ENCODE data around the gene CABP7. TPM values are rescaled to one million over a fixed set of nuclear protein-coding genes. Genes with fewer than 3 reads are reported as not detected.

CABP7 gene
- total RNA-seq, 8 experiments from 2014 or later, result 0.13 to 3.4 (median 1.0) TPM

DNA sequence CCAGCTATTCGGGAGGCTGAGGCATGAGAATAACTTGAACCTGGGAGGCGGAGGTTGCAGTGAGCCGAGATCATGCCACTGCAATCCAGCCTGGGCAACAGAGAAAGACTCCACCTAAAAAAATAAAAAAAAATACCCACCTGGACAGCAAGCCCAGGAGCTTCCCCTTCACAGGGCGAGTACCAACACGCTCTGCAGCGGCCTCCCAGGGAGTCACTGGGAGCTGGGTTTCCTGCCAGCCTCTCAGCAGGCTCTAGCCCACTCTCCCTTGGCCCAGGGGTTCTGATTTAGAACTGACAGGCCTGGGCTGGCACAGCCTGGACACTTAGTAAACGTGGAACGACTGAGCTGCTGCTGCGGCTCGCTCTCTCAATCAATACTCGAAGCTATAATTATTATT lies 2.0 kb upstream of the CABP7 start:
- ATAC-seq (replicated peaks in 6 of 8), result no peak
- Histone ChIP-seq H3K27ac (no peak overlapping the region), H3K4me1 (replicated peaks in 1 of 2) (peaks cover 52 to 72% of the 10 kb centered on the region in 2 donors), H3K4me3 (no peak overlapping the region)
- 70 to 100% (median 87%) methylated on average over 2 to 4 of the region's 11 CpGs; no CpG with 5 or more reads in 4 of the 10 experiments for WGBS, 10 experiments
- in situ Hi-C loops (cut with MboI; ENCODE audit: low pct_unique_long_range_greater_than_20kb in 2 of 9, low sequenced_read_pairs in 9 of 9, unreplicated experiment in 9 of 9), result no loop called here

- peaks cover 37 to 58% of the 10 kb centered on the region in 2 donors for H3K4me1 ChIP-seq (replicated peaks in 1 of 2)
- in situ Hi-C loops (cut with MboI; ENCODE audit: low pct_unique_long_range_greater_than_20kb in 2 of 9, low sequenced_read_pairs in 9 of 9, unreplicated experiment in 9 of 9), result no loop called here
- WGBS, 10 experiments, result 22 to 60% (median 38%) methylated on average over 2 to 4 of the region's 24 CpGs; no CpG with 5 or more reads in 6 of the 10 experiments
- no peak for ATAC-seq (replicated peaks in 6 of 8)
- H3K27ac ChIP-seq, result no peak overlapping the region
- H3K4me3 ChIP-seq, result peak overlapping the region in 3 of 5 donors; percentile 32 to 40 (median 35)
Observed at GRCh38 chr22:29718949-29719898, 579 bp upstream of the CABP7 start.

GRCh38 chr22:29720811-29721323 lies 1.1 kb downstream of the CABP7 start:
- in situ Hi-C loops (cut with MboI; ENCODE audit: low pct_unique_long_range_greater_than_20kb in 2 of 9, low sequenced_read_pairs in 9 of 9, unreplicated experiment in 9 of 9), result no loop called here
- Histone ChIP-seq H3K4me1 (replicated peaks in 1 of 2) (peaks cover 30 to 51% of the 10 kb centered on the region in 2 donors), H3K27ac (no peak overlapping the region), H3K4me3 (peak overlapping the region; percentile 23 to 40 (median 32))
- 0% methylated on average over 2 of the region's 53 CpGs; no CpG with 5 or more reads in 9 of the 10 experiments for WGBS, 10 experiments
- ATAC-seq (replicated peaks in 6 of 8), result peak in 2 of 8 experiments; percentile 2 to 5

GRCh38 chr22:29722151-29722550 lies 2.3 kb downstream of the CABP7 start:
- no CpG with 5 or more reads among the region's 7 CpGs for WGBS, 10 experiments
- in situ Hi-C loops (cut with MboI; ENCODE audit: low pct_unique_long_range_greater_than_20kb in 2 of 9, low sequenced_read_pairs in 9 of 9, unreplicated experiment in 9 of 9), result no loop called here
- no peak for ATAC-seq (replicated peaks in 6 of 8)
- peaks cover 36 to 43% of the 10 kb centered on the region in 2 donors for H3K4me1 ChIP-seq (replicated peaks in 1 of 2)
- H3K4me3 ChIP-seq, result no peak overlapping the region
- H3K27ac ChIP-seq, result no peak overlapping the region

DNA sequence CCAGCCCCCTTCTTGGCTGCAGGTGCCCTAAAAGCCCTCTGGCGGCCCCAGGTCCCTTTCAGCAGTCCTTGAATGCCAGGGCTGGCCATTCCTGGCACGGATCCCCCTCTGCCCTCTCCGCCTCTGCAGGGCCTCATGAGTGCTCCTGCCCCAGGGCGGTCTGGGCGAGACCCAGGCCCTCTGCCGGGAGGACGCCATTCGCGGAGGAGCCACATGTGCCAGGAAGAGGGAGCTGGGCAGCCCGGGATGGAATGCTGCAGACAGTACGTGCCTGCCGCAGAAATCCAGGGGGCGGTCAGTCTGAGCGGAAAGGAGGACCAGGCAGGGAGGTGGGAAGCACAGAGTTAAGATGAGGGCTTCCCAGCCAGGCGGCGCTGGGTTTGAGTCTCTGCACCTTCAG lies 2.8 kb downstream of the CABP7 start:
- in situ Hi-C loops (cut with MboI; ENCODE audit: low pct_unique_long_range_greater_than_20kb in 2 of 9, low sequenced_read_pairs in 9 of 9, unreplicated experiment in 9 of 9), result no loop called here
- Histone ChIP-seq H3K4me1 (replicated peaks in 1 of 2) (peaks cover 36 to 39% of the 10 kb centered on the region in 2 donors), H3K4me3 (no peak overlapping the region), H3K27ac (no peak overlapping the region)
- ATAC-seq (replicated peaks in 6 of 8), result no peak
- WGBS, 10 experiments, result 40 to 67% (median 61%) methylated on average over 1 to 7 of the region's 16 CpGs; no CpG with 5 or more reads in 7 of the 10 experiments

DNA sequence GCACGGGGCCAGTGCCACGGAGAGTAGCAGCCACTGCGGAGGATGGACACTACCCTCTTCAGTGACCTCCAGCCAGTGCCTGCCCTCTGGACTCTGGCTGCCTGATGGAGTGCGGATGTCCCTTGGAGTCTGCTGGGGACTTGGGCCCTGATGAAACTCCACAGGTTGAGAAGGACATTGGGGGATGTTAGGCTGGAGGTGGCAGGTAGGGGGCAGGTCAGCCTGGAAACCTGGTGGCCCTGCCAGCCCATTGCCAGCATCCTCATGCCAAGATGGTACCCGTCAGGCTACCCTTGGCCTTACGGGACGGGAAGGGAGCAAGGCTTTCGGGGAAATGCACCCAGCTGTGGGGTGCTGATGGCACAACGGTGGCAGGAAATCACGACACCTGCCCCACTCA lies 4.0 kb downstream of the CABP7 start:
- no peak for ATAC-seq (replicated peaks in 6 of 8)
- no peak overlapping the region for H3K4me3 ChIP-seq
- 40 to 93% (median 80%) methylated on average over 1 to 3 of the region's 10 CpGs; no CpG with 5 or more reads in 7 of the 10 experiments for WGBS, 10 experiments
- no peak overlapping the region for H3K27ac ChIP-seq
- in situ Hi-C loops (cut with MboI; ENCODE audit: low pct_unique_long_range_greater_than_20kb in 2 of 9, low sequenced_read_pairs in 9 of 9, unreplicated experiment in 9 of 9), result no loop called here
- peaks cover 27 to 28% of the 10 kb centered on the region in 2 donors for H3K4me1 ChIP-seq (replicated peaks in 1 of 2)

GRCh38 chr22:29724843-29725242 lies 5.0 kb downstream of the CABP7 start:
- Histone ChIP-seq H3K27ac (no peak overlapping the region), H3K4me3 (no peak overlapping the region), H3K4me1 (replicated peaks in 1 of 2) (peaks cover 19 to 25% of the 10 kb centered on the region in 2 donors)
- ATAC-seq (replicated peaks in 6 of 8), result no peak
- in situ Hi-C loops (cut with MboI; ENCODE audit: low pct_unique_long_range_greater_than_20kb in 2 of 9, low sequenced_read_pairs in 9 of 9, unreplicated experiment in 9 of 9), result no loop called here
- 0 to 100% (median 35%) methylated on average over 1 to 2 of the region's 8 CpGs; no CpG with 5 or more reads in 6 of the 10 experiments for WGBS, 10 experiments

DNA sequence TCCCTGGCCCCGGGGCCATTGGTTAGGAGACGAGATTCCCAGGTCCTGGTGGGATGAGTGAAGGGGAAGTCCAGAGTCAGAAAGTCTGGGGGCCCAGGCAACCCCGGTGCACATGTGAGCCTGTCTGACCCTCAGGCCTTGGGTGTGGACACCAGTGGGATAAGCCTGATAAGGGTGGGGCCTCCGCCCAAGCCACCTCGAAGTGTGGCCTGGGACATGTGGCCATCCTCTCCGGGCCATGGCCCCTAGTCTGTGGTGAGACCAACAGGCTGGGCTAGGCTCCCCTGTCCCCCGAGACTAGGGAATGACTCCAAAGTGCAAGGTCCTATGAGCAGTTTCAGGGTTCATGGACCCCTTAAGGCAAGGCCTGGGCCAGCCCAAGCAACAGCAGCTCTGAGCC lies 6.3 kb downstream of the CABP7 start:
- Histone ChIP-seq H3K4me3 (no peak overlapping the region), H3K4me1 (replicated peaks in 1 of 2) (peaks cover 11 to 22% of the 10 kb centered on the region in 2 donors), H3K27ac (no peak overlapping the region)
- 74 to 100% (median 80%) methylated on average over 1 to 2 of the region's 7 CpGs; no CpG with 5 or more reads in 7 of the 10 experiments for WGBS, 10 experiments
- peak in 1 of 8 experiments; percentile 38 for ATAC-seq (replicated peaks in 6 of 8)
- in situ Hi-C loops (cut with MboI; ENCODE audit: low pct_unique_long_range_greater_than_20kb in 2 of 9, low sequenced_read_pairs in 9 of 9, unreplicated experiment in 9 of 9), result no loop called here

GRCh38 chr22:29726512-29727130 lies 6.8 kb downstream of the CABP7 start:
- H3K27ac ChIP-seq, result no peak overlapping the region
- H3K4me3 ChIP-seq, result no peak overlapping the region
- in situ Hi-C loops (cut with MboI; ENCODE audit: low pct_unique_long_range_greater_than_20kb in 2 of 9, low sequenced_read_pairs in 9 of 9, unreplicated experiment in 9 of 9), result no loop called here
- WGBS, 10 experiments, result 50 to 100% (median 73%) methylated on average over 1 to 9 of the region's 15 CpGs; no CpG with 5 or more reads in 6 of the 10 experiments
- peaks cover 6 to 19% of the 10 kb centered on the region in 2 donors for H3K4me1 ChIP-seq (replicated peaks in 1 of 2)
- no peak for ATAC-seq (replicated peaks in 6 of 8)

GRCh38 chr22:29727131-29727523 lies 7.3 kb downstream of the CABP7 start:
- H3K27ac ChIP-seq, result peak overlapping the region in 1 of 2 donors; percentile 23
- 17 to 60% methylated on average over 1 to 2 of the region's 17 CpGs; no CpG with 5 or more reads in 8 of the 10 experiments for WGBS, 10 experiments
- peak; percentile 48 to 85 (median 80) for ATAC-seq (replicated peaks in 6 of 8)
- H3K4me1 ChIP-seq (replicated peaks in 1 of 2), result peaks cover 4 to 19% of the 10 kb centered on the region in 2 donors
- no peak overlapping the region for H3K4me3 ChIP-seq
- in situ Hi-C loops (cut with MboI; ENCODE audit: low pct_unique_long_range_greater_than_20kb in 2 of 9, low sequenced_read_pairs in 9 of 9, unreplicated experiment in 9 of 9), result no loop called here

DNA sequence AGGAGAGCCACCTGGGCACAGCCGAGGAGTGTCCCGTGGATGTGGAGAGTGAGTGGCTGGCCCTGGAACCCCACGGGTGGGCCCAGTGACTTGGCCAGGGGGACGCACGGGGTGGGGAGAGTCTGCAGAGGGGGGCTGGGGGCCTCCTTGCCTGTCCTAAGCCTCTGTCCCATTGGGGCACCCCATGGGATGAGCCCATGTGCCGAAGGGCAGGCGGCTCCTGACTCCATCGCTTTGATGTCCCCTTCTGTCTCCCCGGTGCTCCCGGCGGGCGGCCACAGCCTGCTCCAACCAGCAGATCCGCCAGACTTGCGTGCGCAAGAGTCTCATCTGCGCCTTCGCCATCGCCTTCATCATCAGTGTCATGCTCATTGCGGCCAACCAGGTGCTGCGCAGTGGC lies 9.4 kb downstream of the CABP7 start:
- Histone ChIP-seq H3K27ac (no peak overlapping the region), H3K4me3 (no peak overlapping the region), H3K4me1 (replicated peaks in 1 of 2) (peaks cover 14 to 25% of the 10 kb centered on the region in 2 donors)
- no peak for ATAC-seq (replicated peaks in 6 of 8)
- WGBS, 10 experiments, result 80 to 100% methylated on average over 2 to 6 of the region's 20 CpGs; no CpG with 5 or more reads in 8 of the 10 experiments
- in situ Hi-C loops (cut with MboI; ENCODE audit: low pct_unique_long_range_greater_than_20kb in 2 of 9, low sequenced_read_pairs in 9 of 9, unreplicated experiment in 9 of 9), result no loop called here

- whole genome bisulfite sequencing, 10 experiments, result 43 to 100% (median 81%) methylated on average over 3 to 7 of the region's 18 CpGs; no CpG with 5 or more reads in 2 of the 10 experiments
- Histone ChIP-seq H3K4me1 (replicated peaks in 1 of 2) (peaks cover 21 to 26% of the 10 kb centered on the region in 2 donors), H3K27ac (no peak overlapping the region), H3K4me3 (no peak overlapping the region)
- ATAC-seq (replicated peaks in 6 of 8), result no peak
- in situ Hi-C loops (cut with MboI; ENCODE audit: low pct_unique_long_range_greater_than_20kb in 2 of 9, low sequenced_read_pairs in 9 of 9, unreplicated experiment in 9 of 9), result no loop called here
Observed at GRCh38 chr22:29731058-29731850, 11.5 kb downstream of the CABP7 start.

Measured in motor neuron (in vitro differentiated cells).